GM23338 (cell line): Measurements from ENCODE around the gene CDKL4. TPM values are rescaled to one million over a fixed set of nuclear protein-coding genes. Genes with fewer than 3 reads are reported as not detected.

Source experiments
- ATAC-seq: fragments of 200-7000 bp; cut with Tn5 transposase; 3 replicates; pipeline ENCODE4 v1.9.1; 2020
- DNase-seq: peaks from one replicate; pipeline ENCODE4 v3.0.0-alpha.2; 2015; ENCODE audit warnings: low spot score
- H2AFZ ChIP-seq: fragments of 200-600 bp; sonication (generic); 2 replicates; pipeline ENCODE4 v1.8.0; 2016; ENCODE audit warnings: antibody characterized with exemption, mild to moderate bottlenecking, moderate library complexity
- H3F3A ChIP-seq: fragments of 200-600 bp; sonication (generic); replicated peaks from 2 replicates; pipeline ENCODE4 v1.8.0; 2017; ENCODE audit warnings: antibody characterized with exemption, mixed run types, low read depth
- H3K27ac ChIP-seq: fragments of 200-600 bp; sonication (generic); 2 replicates; pipeline ENCODE4 v1.6.1; 2016; ENCODE audit warnings: low read depth
- H3K27me3 ChIP-seq: fragments of 200-600 bp; sonication (generic); 2 replicates; pipeline ENCODE4 v1.8.0; 2016; ENCODE audit warnings: mild to moderate bottlenecking, mixed run types, moderate library complexity; ENCODE audit not compliant: insufficient read depth
- H3K36me3 ChIP-seq: fragments of 200-600 bp; sonication (generic); 2 replicates; pipeline ENCODE4 v1.8.0; 2016; ENCODE audit warnings: mild to moderate bottlenecking; ENCODE audit not compliant: insufficient read depth
- H3K4me1 ChIP-seq: fragments of 200-600 bp; sonication (generic); 2 replicates; pipeline ENCODE4 v1.8.0; 2016; ENCODE audit warnings: mild to moderate bottlenecking, moderate library complexity; ENCODE audit not compliant: insufficient read depth
- H3K4me2 ChIP-seq: fragments of 200-600 bp; sonication (generic); 2 replicates; pipeline ENCODE4 v1.7.1; 2017; ENCODE audit warnings: mixed run types
- H3K4me3 ChIP-seq: fragments of 200-600 bp; sonication (generic); 2 replicates; pipeline ENCODE4 v1.6.1; 2016; ENCODE audit warnings: mixed run types
- H3K79me2 ChIP-seq: fragments of 200-600 bp; sonication (generic); replicated peaks from 2 replicates; pipeline ENCODE4 v1.8.0; 2017; ENCODE audit warnings: mild to moderate bottlenecking; ENCODE audit not compliant: insufficient read depth
- H3K9me2 ChIP-seq: fragments of 200-600 bp; sonication (generic); 2 replicates; pipeline ENCODE4 v1.8.0; 2017; ENCODE audit not compliant: insufficient read depth
- H4K20me1 ChIP-seq: fragments of 200-600 bp; sonication (generic); replicated peaks from 2 replicates; pipeline ENCODE4 v1.8.0; 2017; ENCODE audit warnings: mild to moderate bottlenecking; ENCODE audit not compliant: insufficient read depth
- H3K27ac Mint-ChIP-seq: 2 replicates; pipeline ENCODE4 v1.8.0; 2020; ENCODE audit warnings: inconsistent platforms, mild to moderate bottlenecking, moderate library complexity, mixed read lengths
- H3K27me3 Mint-ChIP-seq: 3 replicates; pipeline ENCODE4 v1.8.0; 2022; ENCODE audit warnings: low read depth, mild to moderate bottlenecking, moderate library complexity, mixed read lengths, inconsistent platforms; ENCODE audit not compliant: insufficient read depth, poor library complexity
- H3K36me3 Mint-ChIP-seq: 3 replicates; pipeline ENCODE4 v1.8.0; 2021; ENCODE audit warnings: low read depth, mild to moderate bottlenecking, inconsistent platforms, moderate library complexity, mixed read lengths
- H3K4me1 Mint-ChIP-seq: 3 replicates; pipeline ENCODE4 v1.8.0; 2020; ENCODE audit warnings: mild to moderate bottlenecking, inconsistent platforms, mixed read lengths
- H3K4me3 Mint-ChIP-seq: 3 replicates; pipeline ENCODE4 v1.8.0; 2021; ENCODE audit warnings: moderate library complexity, mild to moderate bottlenecking, inconsistent platforms, mixed read lengths
- H3K9me3 Mint-ChIP-seq: 3 replicates; pipeline ENCODE4 v1.8.0; 2020; ENCODE audit warnings: moderate library complexity, mild to moderate bottlenecking, inconsistent platforms, mixed read lengths
- CREB1 ChIP-seq: fragments of 250-450 bp; sonication (Bioruptor Pico); IDR thresholded peaks from 2 replicates; pipeline ENCODE4 v1.5.0; 2020; ENCODE audit warnings: low read depth, mild to moderate bottlenecking, moderate library complexity
- EZH2 ChIP-seq: fragments of 200-600 bp; sonication (generic); IDR thresholded peaks from one replicate; pipeline ENCODE4 v1.8.0; 2017; ENCODE audit warnings: antibody characterized with exemption, mild to moderate bottlenecking, low read depth; ENCODE audit not compliant: unreplicated experiment
- JUNB ChIP-seq: IDR thresholded peaks from one replicate; pipeline ENCODE4 v1.6.1; 2016; ENCODE audit warnings: antibody characterized with exemption; ENCODE audit not compliant: unreplicated experiment
- NANOG ChIP-seq: IDR thresholded peaks from 2 replicates; pipeline ENCODE4 v1.6.1; 2016; ENCODE audit warnings: antibody characterized with exemption, borderline replicate concordance
- POLR2AphosphoS5 ChIP-seq: IDR thresholded peaks from 2 replicates; pipeline ENCODE4 v1.6.1; 2016; ENCODE audit warnings: antibody characterized with exemption, low read depth
- STAT1 ChIP-seq: IDR thresholded peaks from one replicate; pipeline ENCODE4 v1.6.1; 2016; ENCODE audit warnings: antibody characterized with exemption; ENCODE audit not compliant: unreplicated experiment
- ZNF114 ChIP-seq: fragments of 250-450 bp; sonication (Bioruptor Pico); IDR thresholded peaks from 2 replicates; pipeline ENCODE4 v1.5.0; 2020; ENCODE audit warnings: mild to moderate bottlenecking, moderate library complexity
- ZNF462 ChIP-seq: fragments of 250-450 bp; sonication (Bioruptor Pico); IDR thresholded peaks from 2 replicates; pipeline ENCODE4 v1.5.0; 2020; ENCODE audit warnings: mild to moderate bottlenecking, moderate library complexity
- polyA plus RNA-seq: library from polyadenylated mRNA; unstranded; fragments of >200 nt; fragmentation: Nextera tagmentation; extraction: Ambion mirVana; gene quantifications from 2 replicates; pipeline ENCODE4 v1.2.1, GENCODE V29; 2016
- total RNA-seq: library from RNA; depleted of rRNA; stranded (reverse); fragments of >200 nt; shearing (Covaris generic); gene quantifications from 2 replicates; pipeline ENCODE4 v1.2.3, GENCODE V29; 2014
- TF ChIP-seq, protein P1 (sequence below): IDR thresholded peaks from 2 replicates; pipeline ENCODE4 v1.6.1; 2016; ENCODE audit warnings: antibody characterized with exemption
- TF ChIP-seq, protein P2 (sequence below), 2 experiments: fragments of 200-600 bp in 1 of 2; sonication (generic) in 1 of 2; conservative IDR thresholded peaks; 2 replicates each; pipeline versions ENCODE4 v1.5.1 to v1.6.1; 2016 to 2017; ENCODE audit warnings: antibody characterized with exemption in 2 of 2, low read depth in 2 of 2, mild to moderate bottlenecking in 2 of 2, moderate library complexity in 1 of 2

The CDKL4 gene
- total and polyA plus RNA-seq, 2 experiments from 2014 or later, result 0.24 TPM; not detected in 1

DNA sequence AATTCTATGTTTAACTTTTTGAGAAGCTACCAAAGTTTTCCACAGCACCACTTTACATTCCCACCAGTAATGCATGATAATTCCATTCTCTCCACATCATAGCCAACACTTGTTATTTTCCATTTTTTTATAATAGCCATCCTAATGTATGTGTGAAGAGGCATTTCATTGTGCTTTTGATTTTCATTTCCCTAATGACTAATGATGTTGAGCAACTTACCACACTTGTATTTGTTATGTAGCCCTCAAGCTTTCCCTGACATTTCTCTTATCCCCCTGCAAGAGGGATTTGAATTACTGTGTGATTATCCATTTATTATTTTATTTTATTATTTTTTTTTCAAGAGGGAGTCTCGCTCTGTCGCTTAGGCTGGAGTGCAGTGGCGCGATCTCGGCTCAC, 99.4 kb downstream of the CDKL4 start:
- Mint-ChIP-seq H3K9me3 (no peaks in the 10 kb centered on the region), H3K36me3 (no peaks in the 10 kb centered on the region; the same call in 2 of the 3 replicates), H3K4me1 (peaks cover 20% of the 10 kb centered on the region), H3K27ac (no peak overlapping the region), H3K4me3 (no peak overlapping the region), H3K27me3 (peaks cover 2% of the 10 kb centered on the region)
- Histone ChIP-seq H3K27me3 (no peaks in the 10 kb centered on the region), H3K79me2 (no peaks in the 10 kb centered on the region), H4K20me1 (no peaks in the 10 kb centered on the region), H3K4me1 (peaks cover 24% of the 10 kb centered on the region), H3K4me3 (no peak overlapping the region), H3F3A (no peaks in the 10 kb centered on the region), H3K9me2 (0 out of 2 replicates have a peak, but pooled peaks cover 3% of the 10 kb centered on the region), H3K27ac (no peak overlapping the region), H3K36me3 (no peaks in the 10 kb centered on the region), H2AFZ (no peak overlapping the region), H3K4me2 (no peak overlapping the region)
- no peak for DNase-seq
- ATAC-seq, result no peak
- TF ChIP-seq, protein P1, sequence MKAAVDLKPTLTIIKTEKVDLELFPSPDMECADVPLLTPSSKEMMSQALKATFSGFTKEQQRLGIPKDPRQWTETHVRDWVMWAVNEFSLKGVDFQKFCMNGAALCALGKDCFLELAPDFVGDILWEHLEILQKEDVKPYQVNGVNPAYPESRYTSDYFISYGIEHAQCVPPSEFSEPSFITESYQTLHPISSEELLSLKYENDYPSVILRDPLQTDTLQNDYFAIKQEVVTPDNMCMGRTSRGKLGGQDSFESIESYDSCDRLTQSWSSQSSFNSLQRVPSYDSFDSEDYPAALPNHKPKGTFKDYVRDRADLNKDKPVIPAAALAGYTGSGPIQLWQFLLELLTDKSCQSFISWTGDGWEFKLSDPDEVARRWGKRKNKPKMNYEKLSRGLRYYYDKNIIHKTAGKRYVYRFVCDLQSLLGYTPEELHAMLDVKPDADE, result no peak
- TF ChIP-seq JUNB (no peak), POLR2AphosphoS5 (no peak), EZH2 (no peak), STAT1 (no peak)

DNA sequence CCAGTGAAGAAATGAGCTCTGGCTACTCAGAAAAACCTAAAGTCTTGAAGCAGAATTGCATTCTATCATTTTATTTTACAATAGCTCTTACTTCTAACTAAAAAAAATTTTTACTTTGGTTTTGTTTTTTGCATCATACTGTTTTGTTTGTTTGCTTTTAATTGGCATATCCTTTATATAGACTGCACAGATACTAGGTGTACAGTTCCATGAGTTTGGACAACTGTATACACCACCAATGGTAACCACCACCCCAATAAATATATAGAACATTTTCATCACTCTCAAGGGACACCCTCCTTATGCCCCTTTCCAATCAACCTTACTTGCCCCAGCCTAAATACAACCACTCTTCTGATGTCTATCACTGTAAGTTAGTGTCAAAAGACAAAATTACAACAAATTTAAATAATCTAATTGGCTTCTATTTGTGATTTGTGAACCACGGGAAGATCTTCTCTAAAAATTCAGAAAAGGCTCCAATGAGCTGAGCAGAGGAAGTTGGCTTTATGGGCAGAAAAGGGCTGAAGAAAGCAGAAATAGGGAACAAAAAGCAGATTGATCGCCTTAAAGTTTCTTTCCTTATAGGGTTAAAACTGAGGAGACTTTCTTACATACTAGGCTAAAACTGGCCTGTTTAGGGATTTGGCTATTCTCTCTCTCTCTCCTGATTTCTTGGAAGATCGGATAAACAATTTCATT, 100.7 kb downstream of the CDKL4 start:
- Histone ChIP-seq H3K4me2 (no peak overlapping the region), H3K36me3 (no peaks in the 10 kb centered on the region), H3F3A (no peaks in the 10 kb centered on the region), H3K9me2 (0 out of 2 replicates have a peak, but pooled peaks cover 3% of the 10 kb centered on the region), H3K4me3 (no peak overlapping the region), H3K79me2 (no peaks in the 10 kb centered on the region), H3K4me1 (peaks cover 29% of the 10 kb centered on the region), H4K20me1 (no peaks in the 10 kb centered on the region), H3K27ac (no peak overlapping the region), H2AFZ (no peak overlapping the region), H3K27me3 (no peaks in the 10 kb centered on the region)
- H3K27ac Mint-ChIP-seq, result peak overlapping the region; percentile 12; the same call in 1 of the 2 replicates
- H3K4me1 Mint-ChIP-seq, result peaks cover 24% of the 10 kb centered on the region
- ATAC-seq (no peak), DNase-seq (no peak)
- H3K27me3 Mint-ChIP-seq, result peaks cover 2% of the 10 kb centered on the region
- TF ChIP-seq, protein P2, sequence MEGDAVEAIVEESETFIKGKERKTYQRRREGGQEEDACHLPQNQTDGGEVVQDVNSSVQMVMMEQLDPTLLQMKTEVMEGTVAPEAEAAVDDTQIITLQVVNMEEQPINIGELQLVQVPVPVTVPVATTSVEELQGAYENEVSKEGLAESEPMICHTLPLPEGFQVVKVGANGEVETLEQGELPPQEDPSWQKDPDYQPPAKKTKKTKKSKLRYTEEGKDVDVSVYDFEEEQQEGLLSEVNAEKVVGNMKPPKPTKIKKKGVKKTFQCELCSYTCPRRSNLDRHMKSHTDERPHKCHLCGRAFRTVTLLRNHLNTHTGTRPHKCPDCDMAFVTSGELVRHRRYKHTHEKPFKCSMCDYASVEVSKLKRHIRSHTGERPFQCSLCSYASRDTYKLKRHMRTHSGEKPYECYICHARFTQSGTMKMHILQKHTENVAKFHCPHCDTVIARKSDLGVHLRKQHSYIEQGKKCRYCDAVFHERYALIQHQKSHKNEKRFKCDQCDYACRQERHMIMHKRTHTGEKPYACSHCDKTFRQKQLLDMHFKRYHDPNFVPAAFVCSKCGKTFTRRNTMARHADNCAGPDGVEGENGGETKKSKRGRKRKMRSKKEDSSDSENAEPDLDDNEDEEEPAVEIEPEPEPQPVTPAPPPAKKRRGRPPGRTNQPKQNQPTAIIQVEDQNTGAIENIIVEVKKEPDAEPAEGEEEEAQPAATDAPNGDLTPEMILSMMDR (conservative IDR thresholded peaks at IDR 0.05; ENCODE audit: low read depth in 2 of 2), result no peak
- no peak for TF ChIP-seq EZH2
- TF ChIP-seq ZNF114 (CRISPR knock-in tag), result no peak
- TF ChIP-seq JUNB, result no peak
- no peak for TF ChIP-seq CREB1
- TF ChIP-seq, protein P1, result no peak
- no peak for TF ChIP-seq NANOG
- no peak for TF ChIP-seq ZNF462
- TF ChIP-seq STAT1, result no peak
- no peak overlapping the region for H3K4me3 Mint-ChIP-seq
- H3K9me3 Mint-ChIP-seq, result no peaks in the 10 kb centered on the region
- no peaks in the 10 kb centered on the region; the same call in 2 of the 3 replicates for H3K36me3 Mint-ChIP-seq
